ENCODE measurements around the gene CKS1B. TPM values are rescaled to one million over a fixed set of nuclear protein-coding genes. Genes with fewer than 3 reads are reported as not detected.

CKS1B gene
- polyA plus RNA-seq, 1 donor from 2014 or later, result 29.0 TPM

- TF ChIP-seq EZH2 (IDR thresholded peaks at IDR 0.05; ENCODE audit: borderline replicate concordance, insufficient read depth, low read length, poor library complexity, severe bottlenecking) (no peak), RAD21 (conservative IDR thresholded peaks at IDR 0.05) (no peak), POLR2AphosphoS5 (IDR thresholded peaks at IDR 0.05) (no peak), SMC3 (conservative IDR thresholded peaks at IDR 0.05; ENCODE audit: poor library complexity) (no peak)
- TF ChIP-seq, protein P1, sequence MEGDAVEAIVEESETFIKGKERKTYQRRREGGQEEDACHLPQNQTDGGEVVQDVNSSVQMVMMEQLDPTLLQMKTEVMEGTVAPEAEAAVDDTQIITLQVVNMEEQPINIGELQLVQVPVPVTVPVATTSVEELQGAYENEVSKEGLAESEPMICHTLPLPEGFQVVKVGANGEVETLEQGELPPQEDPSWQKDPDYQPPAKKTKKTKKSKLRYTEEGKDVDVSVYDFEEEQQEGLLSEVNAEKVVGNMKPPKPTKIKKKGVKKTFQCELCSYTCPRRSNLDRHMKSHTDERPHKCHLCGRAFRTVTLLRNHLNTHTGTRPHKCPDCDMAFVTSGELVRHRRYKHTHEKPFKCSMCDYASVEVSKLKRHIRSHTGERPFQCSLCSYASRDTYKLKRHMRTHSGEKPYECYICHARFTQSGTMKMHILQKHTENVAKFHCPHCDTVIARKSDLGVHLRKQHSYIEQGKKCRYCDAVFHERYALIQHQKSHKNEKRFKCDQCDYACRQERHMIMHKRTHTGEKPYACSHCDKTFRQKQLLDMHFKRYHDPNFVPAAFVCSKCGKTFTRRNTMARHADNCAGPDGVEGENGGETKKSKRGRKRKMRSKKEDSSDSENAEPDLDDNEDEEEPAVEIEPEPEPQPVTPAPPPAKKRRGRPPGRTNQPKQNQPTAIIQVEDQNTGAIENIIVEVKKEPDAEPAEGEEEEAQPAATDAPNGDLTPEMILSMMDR (IDR thresholded peaks at IDR 0.05; ENCODE audit: poor library complexity, severe bottlenecking), result no peak
- TF ChIP-seq, protein P2, sequence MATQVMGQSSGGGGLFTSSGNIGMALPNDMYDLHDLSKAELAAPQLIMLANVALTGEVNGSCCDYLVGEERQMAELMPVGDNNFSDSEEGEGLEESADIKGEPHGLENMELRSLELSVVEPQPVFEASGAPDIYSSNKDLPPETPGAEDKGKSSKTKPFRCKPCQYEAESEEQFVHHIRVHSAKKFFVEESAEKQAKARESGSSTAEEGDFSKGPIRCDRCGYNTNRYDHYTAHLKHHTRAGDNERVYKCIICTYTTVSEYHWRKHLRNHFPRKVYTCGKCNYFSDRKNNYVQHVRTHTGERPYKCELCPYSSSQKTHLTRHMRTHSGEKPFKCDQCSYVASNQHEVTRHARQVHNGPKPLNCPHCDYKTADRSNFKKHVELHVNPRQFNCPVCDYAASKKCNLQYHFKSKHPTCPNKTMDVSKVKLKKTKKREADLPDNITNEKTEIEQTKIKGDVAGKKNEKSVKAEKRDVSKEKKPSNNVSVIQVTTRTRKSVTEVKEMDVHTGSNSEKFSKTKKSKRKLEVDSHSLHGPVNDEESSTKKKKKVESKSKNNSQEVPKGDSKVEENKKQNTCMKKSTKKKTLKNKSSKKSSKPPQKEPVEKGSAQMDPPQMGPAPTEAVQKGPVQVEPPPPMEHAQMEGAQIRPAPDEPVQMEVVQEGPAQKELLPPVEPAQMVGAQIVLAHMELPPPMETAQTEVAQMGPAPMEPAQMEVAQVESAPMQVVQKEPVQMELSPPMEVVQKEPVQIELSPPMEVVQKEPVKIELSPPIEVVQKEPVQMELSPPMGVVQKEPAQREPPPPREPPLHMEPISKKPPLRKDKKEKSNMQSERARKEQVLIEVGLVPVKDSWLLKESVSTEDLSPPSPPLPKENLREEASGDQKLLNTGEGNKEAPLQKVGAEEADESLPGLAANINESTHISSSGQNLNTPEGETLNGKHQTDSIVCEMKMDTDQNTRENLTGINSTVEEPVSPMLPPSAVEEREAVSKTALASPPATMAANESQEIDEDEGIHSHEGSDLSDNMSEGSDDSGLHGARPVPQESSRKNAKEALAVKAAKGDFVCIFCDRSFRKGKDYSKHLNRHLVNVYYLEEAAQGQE (IDR thresholded peaks at IDR 0.05; ENCODE audit: borderline replicate concordance), result no peak
Observed at GRCh38 chr1:155000411-155000725, 25.9 kb downstream of the CKS1B start.

DNA sequence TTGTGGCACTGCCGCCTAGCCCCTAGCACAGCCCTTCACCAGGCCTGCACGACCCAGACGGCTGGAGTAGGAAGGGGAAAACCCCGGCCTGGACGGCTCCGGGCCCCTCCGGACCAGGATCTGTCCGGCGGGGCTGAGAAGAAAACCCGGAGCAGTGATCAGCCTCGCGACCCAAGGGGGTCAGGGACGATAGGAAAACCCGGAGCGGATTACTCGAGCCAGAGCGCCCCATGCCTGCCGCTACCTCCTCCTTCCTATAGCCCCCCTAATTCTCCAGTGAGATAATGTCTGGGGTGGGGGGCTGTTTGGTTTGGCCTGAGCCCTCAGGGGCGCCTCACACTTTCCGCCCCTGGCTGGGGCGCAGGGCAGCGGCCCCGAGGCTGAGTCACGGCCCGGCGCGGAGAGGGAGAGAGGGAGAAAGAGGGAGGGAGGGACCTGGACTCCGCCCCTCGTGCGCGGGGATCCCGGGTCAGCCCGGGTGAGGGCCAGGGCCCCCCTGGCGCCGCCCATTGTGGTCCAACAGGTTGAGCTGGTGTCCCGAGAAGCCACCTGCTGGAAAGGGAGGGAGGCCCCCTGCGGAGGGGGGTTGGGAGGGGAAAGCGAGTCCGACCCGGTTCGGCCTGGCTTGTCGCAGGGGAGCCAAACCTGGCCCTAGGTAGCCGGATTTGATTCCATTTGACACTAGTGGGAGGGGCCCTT lies 26.4 kb downstream of the CKS1B start:
- peaks cover 9% of the 10 kb centered on the region for H3K27me3 ChIP-seq (ENCODE audit: insufficient read depth, low read depth, low read length)
- H3F3A ChIP-seq (ENCODE audit: insufficient read depth, low read length, poor library complexity, severe bottlenecking), result peaks cover 3% of the 10 kb centered on the region
- no peaks in the 10 kb centered on the region for H4K20me1 ChIP-seq (ENCODE audit: insufficient read depth)
- H3K4me2 ChIP-seq (ENCODE audit: low read length), result peak overlapping the region; percentile 94
- no peaks in the 10 kb centered on the region for H3K9me3 ChIP-seq (ENCODE audit: low read length)
- H3K79me2 ChIP-seq (replicated peaks; ENCODE audit: insufficient read depth, low read length), result no peaks in the 10 kb centered on the region
- H3K27ac ChIP-seq (ENCODE audit: low read length), result peak overlapping the region; percentile 47
- peak overlapping the region; percentile 45 for H2AFZ ChIP-seq (ENCODE audit: low read depth, low read length)
- H3K36me3 ChIP-seq (ENCODE audit: insufficient read depth, low read length), result no peaks in the 10 kb centered on the region
- peak overlapping the region; percentile 66 for H3K9ac ChIP-seq (ENCODE audit: low read length)
- H3K9me2 ChIP-seq (ENCODE audit: insufficient read depth, low read length), result no peaks in the 10 kb centered on the region
- peak overlapping the region; percentile 79 for H3K4me3 ChIP-seq (ENCODE audit: low read length)
- no peak for TF ChIP-seq EP300 (conservative IDR thresholded peaks at IDR 0.05; ENCODE audit: poor library complexity, severe bottlenecking)
- TF ChIP-seq, protein P1 (IDR thresholded peaks at IDR 0.05; ENCODE audit: poor library complexity, severe bottlenecking), result peak; percentile 37
- TF ChIP-seq MXI1 (conservative IDR thresholded peaks at IDR 0.05; ENCODE audit: poor library complexity, severe bottlenecking), result peak; percentile 47
- TF ChIP-seq SMC3 (conservative IDR thresholded peaks at IDR 0.05; ENCODE audit: poor library complexity), result peak; percentile 21
- TF ChIP-seq POLR2AphosphoS5 (IDR thresholded peaks at IDR 0.05), result peak; percentile 30
- peak; percentile 12 for TF ChIP-seq RAD21 (conservative IDR thresholded peaks at IDR 0.05)
- TF ChIP-seq, protein P2 (IDR thresholded peaks at IDR 0.05; ENCODE audit: borderline replicate concordance), result peak; percentile 49
- TF ChIP-seq EZH2 (IDR thresholded peaks at IDR 0.05; ENCODE audit: borderline replicate concordance, insufficient read depth, low read length, poor library complexity, severe bottlenecking), result no peak
- TF ChIP-seq TAF1 (IDR thresholded peaks at IDR 0.05; ENCODE audit: low read depth), result no peak

More at GRCh38 chr1:155000411-155000725, 25.9 kb downstream of the CKS1B start:
- H3K9me2 ChIP-seq (ENCODE audit: insufficient read depth, low read length), result no peaks in the 10 kb centered on the region
- H3K9ac ChIP-seq (ENCODE audit: low read length), result peak overlapping the region; percentile 66
- H3K27me3 ChIP-seq (ENCODE audit: insufficient read depth, low read depth, low read length), result peaks cover 9% of the 10 kb centered on the region
- peak overlapping the region; percentile 47 for H3K27ac ChIP-seq (ENCODE audit: low read length)
- H3K9me3 ChIP-seq (ENCODE audit: low read length), result no peaks in the 10 kb centered on the region
- no peaks in the 10 kb centered on the region for H3K36me3 ChIP-seq (ENCODE audit: insufficient read depth, low read length)
- no peaks in the 10 kb centered on the region for H3K79me2 ChIP-seq (replicated peaks; ENCODE audit: insufficient read depth, low read length)
- peak overlapping the region; percentile 94 for H3K4me2 ChIP-seq (ENCODE audit: low read length)
- H4K20me1 ChIP-seq (ENCODE audit: insufficient read depth), result no peaks in the 10 kb centered on the region
- peak overlapping the region; percentile 79 for H3K4me3 ChIP-seq (ENCODE audit: low read length)
- peaks cover 3% of the 10 kb centered on the region for H3F3A ChIP-seq (ENCODE audit: insufficient read depth, low read length, poor library complexity, severe bottlenecking)
- H2AFZ ChIP-seq (ENCODE audit: low read depth, low read length), result peak overlapping the region; percentile 45
